ENCODE data around the gene IGFALS.

Gene IGFALS

GRCh38 chr16:1788708-1789100 is 4.8 kb downstream of the IGFALS start:
- no peaks in the 10 kb centered on the region for H3K27me3 Mint-ChIP-seq
- peaks cover 6 to 21% of the 10 kb centered on the region in 2 donors for H3K4me1 Mint-ChIP-seq
- ATAC-seq (replicated peaks) (no peak), DNase-seq (no peak)
- no peak overlapping the region for H3K27ac Mint-ChIP-seq
- H3K9me3 Mint-ChIP-seq, result no peaks in the 10 kb centered on the region
- H3K36me3 Mint-ChIP-seq, result peaks cover 16 to 24% of the 10 kb centered on the region in 2 donors
- H3K4me3 Mint-ChIP-seq, result no peak overlapping the region

- DNase-seq (no peak), ATAC-seq (replicated peaks) (no peak)
- H3K4me3 Mint-ChIP-seq, result no peak overlapping the region
- H3K36me3 Mint-ChIP-seq, result peaks cover 16 to 24% of the 10 kb centered on the region in 2 donors
- no peaks in the 10 kb centered on the region for H3K9me3 Mint-ChIP-seq
- no peak overlapping the region for H3K27ac Mint-ChIP-seq
- H3K27me3 Mint-ChIP-seq, result no peaks in the 10 kb centered on the region
- peaks cover 6 to 23% of the 10 kb centered on the region in 2 donors for H3K4me1 Mint-ChIP-seq
Observed at GRCh38 chr16:1788095-1788707, 5.3 kb downstream of the IGFALS start.

GRCh38 chr16:1787322-1788094 is 6.0 kb downstream of the IGFALS start:
- no peak overlapping the region for H3K27ac Mint-ChIP-seq
- ATAC-seq (replicated peaks) (no peak), DNase-seq (no peak)
- no peaks in the 10 kb centered on the region for H3K9me3 Mint-ChIP-seq
- peaks cover 16 to 23% of the 10 kb centered on the region in 2 donors for H3K36me3 Mint-ChIP-seq
- H3K4me1 Mint-ChIP-seq, result peaks cover 6 to 23% of the 10 kb centered on the region in 2 donors
- H3K4me3 Mint-ChIP-seq, result no peak overlapping the region
- H3K27me3 Mint-ChIP-seq, result no peaks in the 10 kb centered on the region

GRCh38 chr16:1787056-1787321 is 6.5 kb downstream of the IGFALS start:
- ATAC-seq (replicated peaks), result no peak
- Mint-ChIP-seq H3K27me3 (no peaks in the 10 kb centered on the region), H3K4me3 (no peak overlapping the region)

GRCh38 chr16:1786242-1787055 is 7.1 kb downstream of the IGFALS start:
- Mint-ChIP-seq H3K36me3 (peaks cover 20 to 26% of the 10 kb centered on the region in 2 donors), H3K4me3 (no peak overlapping the region), H3K4me1 (peaks cover 11 to 29% of the 10 kb centered on the region in 2 donors), H3K27me3 (no peaks in the 10 kb centered on the region), H3K27ac (no peak overlapping the region), H3K9me3 (no peaks in the 10 kb centered on the region)
- ATAC-seq (replicated peaks) (no peak), DNase-seq (no peak)

More at GRCh38 chr16:1787056-1787321, 6.5 kb downstream of the IGFALS start:
- peaks cover 16 to 22% of the 10 kb centered on the region in 2 donors for H3K36me3 Mint-ChIP-seq
- H3K9me3 Mint-ChIP-seq, result no peaks in the 10 kb centered on the region
- peaks cover 6 to 24% of the 10 kb centered on the region in 2 donors for H3K4me1 Mint-ChIP-seq
- no peak overlapping the region for H3K27ac Mint-ChIP-seq
- no peak for DNase-seq

GRCh38 chr16:1785846-1786170 is 7.7 kb downstream of the IGFALS start:
- Mint-ChIP-seq H3K4me3 (no peak overlapping the region), H3K27ac (no peak overlapping the region)

DNA sequence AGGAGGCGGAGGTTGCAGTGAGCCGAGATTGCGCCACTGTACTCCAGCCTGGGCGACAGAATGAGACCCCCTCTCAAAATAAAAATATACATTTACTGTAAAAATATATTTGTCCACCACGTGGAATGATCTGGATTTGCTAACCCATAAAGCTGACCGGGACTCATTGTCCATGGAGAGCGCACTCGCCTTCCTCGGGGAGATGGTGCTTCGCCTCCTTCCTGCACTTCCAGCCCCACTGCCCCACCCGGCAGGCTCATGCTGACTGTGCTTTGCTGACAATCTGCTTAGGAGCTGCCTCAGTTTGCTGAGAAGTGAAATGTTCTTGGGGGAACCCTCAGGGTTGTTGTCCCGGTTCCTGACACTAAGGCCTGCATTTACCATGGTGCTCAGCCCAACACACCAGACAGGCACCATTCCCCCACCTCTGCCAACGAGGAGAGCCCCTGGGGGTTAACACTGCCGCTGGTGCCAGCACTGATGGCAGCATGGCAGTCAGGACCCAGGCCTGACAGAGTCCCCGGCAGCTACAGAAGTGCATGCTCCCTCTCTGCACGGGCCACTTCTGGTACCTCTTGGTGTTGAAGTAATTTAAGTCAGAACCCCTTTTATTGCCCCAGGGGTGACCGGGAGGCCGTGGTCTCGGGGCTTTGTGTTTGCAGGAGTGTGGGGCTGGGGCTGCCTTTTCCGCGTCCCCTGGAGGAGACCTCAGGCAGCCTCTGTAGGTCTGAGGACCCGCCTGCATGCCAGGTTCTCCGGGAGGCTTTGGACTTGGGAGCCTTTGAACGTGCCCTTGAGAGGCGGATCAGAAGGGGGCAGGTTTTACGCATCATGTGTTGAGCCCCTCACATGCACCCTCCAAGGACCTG is 8.3 kb downstream of the IGFALS start:
- no peaks in the 10 kb centered on the region for H3K9me3 Mint-ChIP-seq
- H3K27ac Mint-ChIP-seq, result peak overlapping the region; percentile 67
- DNase-seq (no peak), ATAC-seq (replicated peaks) (no peak)
- no peaks in the 10 kb centered on the region for H3K27me3 Mint-ChIP-seq
- H3K4me1 Mint-ChIP-seq, result peaks cover 14 to 38% of the 10 kb centered on the region in 2 donors
- H3K36me3 Mint-ChIP-seq, result peaks cover 18 to 20% of the 10 kb centered on the region in 2 donors
- H3K4me3 Mint-ChIP-seq, result peak overlapping the region; percentile 60 to 64

More at GRCh38 chr16:1785846-1786170, 7.7 kb downstream of the IGFALS start:
- H3K4me1 Mint-ChIP-seq, result peaks cover 14 to 35% of the 10 kb centered on the region in 2 donors
- no peaks in the 10 kb centered on the region for H3K27me3 Mint-ChIP-seq
- peaks cover 20 to 24% of the 10 kb centered on the region in 2 donors for H3K36me3 Mint-ChIP-seq
- no peaks in the 10 kb centered on the region for H3K9me3 Mint-ChIP-seq
- no peak for DNase-seq
- ATAC-seq (replicated peaks), result no peak

DNA sequence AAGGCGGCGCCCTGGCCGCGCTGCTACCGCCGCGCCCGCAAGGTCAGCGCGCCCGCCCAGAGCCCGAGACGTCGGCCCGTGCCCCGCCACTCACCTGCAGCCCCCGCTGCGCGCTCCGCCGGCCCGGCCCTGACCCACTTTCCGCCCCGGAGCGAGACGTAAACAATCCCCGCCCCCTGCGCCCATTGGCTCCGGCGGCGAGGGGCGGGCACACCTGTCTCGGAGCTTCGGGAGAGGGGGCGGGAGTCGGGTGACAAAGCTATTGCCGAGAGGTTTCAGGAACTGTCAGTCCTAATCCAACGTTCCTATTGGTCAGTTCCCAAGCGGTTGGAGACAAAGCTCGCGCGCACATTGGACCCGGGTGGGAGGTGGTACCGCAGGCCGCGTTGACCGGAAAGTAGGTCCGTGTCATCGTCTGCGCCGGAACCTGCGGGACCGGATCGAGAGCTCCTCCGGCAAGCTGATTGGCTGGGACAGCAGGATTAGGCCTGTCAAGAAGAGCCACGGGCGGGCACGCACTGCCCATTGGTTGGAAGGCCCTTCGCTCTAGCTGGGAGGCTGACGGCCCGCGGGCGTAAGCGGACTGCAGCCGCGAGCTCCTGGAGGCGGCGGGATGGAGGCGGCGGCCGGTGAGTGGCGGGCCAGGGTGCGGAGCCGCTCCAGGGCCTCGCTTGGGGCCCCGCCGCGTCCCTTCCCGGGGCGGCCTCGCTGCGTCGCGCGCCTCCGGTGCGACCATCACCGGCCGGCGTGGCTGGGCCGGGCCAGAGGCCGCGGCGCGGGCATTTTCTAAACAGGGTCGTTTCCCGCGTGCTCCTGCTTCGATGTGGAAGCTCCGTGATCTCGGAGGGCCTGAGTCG is 10.9 kb downstream of the IGFALS start, which contains the start of the genes NUBP2 and SPSB3:
TSS of gene NUBP2 (plus strand) at position 553 of the 857 bp plus-strand sequence. CDS start at position 614, 61 bp downstream.
TSS of gene SPSB3 (minus strand) at position 164 of the 857 bp plus-strand sequence. CDS start 1,088 bp downstream, outside the sequence.
- Mint-ChIP-seq H3K36me3 (peaks cover 13 to 14% of the 10 kb centered on the region in 2 donors), H3K27ac (peak within 1 kb of the TSS; percentile 94), H3K9me3 (no peaks in the 10 kb centered on the region), H3K4me3 (peak within 1 kb of the TSS; percentile 89 to 96), H3K27me3 (no peaks in the 10 kb centered on the region), H3K4me1 (peaks cover 15 to 39% of the 10 kb centered on the region in 2 donors)
- DNase-seq, result peak; percentile 100
- ATAC-seq (replicated peaks), result peak; percentile 90 to 92

DNA sequence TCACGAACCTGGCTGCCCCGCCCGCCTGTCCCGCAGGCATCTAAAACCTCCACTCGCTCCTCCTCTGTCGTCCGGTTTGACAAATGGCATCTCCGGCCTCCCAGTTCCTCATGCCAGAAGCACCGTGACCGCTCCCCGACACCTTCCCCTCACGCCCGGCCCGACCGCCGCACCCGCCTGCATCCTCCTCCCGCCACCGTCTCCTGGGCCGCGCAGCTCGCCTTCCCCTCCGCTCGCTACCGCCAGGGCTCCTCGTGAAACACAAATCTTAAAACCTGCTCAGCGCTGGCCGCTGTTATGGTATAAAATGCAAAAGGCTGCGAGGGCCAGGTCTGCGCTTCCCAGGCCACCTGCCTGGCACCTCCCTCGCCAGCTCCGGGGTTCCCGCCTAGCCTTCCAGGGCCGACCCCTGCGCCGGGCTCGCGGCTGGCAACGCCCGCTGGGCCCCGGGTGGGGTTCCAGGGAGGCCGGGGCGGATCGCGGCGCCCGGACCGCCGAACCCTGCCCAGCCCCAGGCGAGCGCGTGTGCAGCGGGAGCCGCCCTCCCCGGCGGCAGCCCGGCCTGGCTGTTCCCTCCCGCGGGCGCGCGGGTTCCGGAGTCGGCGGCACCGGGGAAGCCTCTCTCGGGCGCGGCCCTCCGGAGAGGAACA is 11.6 kb downstream of the IGFALS start:
- peaks cover 15 to 39% of the 10 kb centered on the region in 2 donors for H3K4me1 Mint-ChIP-seq
- no peak for DNase-seq
- H3K4me3 Mint-ChIP-seq, result peak overlapping the region; percentile 88 to 96
- peak overlapping the region; percentile 94 for H3K27ac Mint-ChIP-seq
- no peaks in the 10 kb centered on the region for H3K9me3 Mint-ChIP-seq
- no peaks in the 10 kb centered on the region for H3K27me3 Mint-ChIP-seq
- ATAC-seq (replicated peaks), result peak; percentile 16 to 29
- peaks cover 9 to 14% of the 10 kb centered on the region in 2 donors for H3K36me3 Mint-ChIP-seq

DNA sequence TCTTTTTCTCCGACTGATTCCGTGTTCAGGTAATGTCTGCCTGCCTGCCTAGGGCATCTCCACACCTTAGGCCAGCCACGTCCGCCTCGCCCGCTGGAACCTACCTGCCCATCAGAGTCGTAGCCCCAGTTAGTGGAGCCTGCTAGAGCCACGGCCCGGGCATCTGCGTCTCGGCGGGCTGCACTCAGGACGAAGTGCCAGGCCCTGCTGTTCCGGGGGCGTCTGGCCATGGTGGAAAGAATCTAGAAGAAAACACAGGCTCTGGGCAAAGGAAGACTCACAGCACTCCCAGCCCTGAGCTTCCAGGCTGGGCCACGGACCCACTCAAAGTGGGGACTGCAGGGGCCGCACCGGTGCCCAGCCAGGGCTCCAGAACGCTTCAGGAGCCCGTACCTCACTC is 12.3 kb downstream of the IGFALS start:
- Mint-ChIP-seq H3K4me1 (peaks cover 15 to 39% of the 10 kb centered on the region in 2 donors), H3K9me3 (no peaks in the 10 kb centered on the region), H3K27me3 (no peaks in the 10 kb centered on the region), H3K4me3 (peak overlapping the region; percentile 88 to 96), H3K36me3 (peaks cover 9 to 14% of the 10 kb centered on the region in 2 donors), H3K27ac (peak overlapping the region; percentile 94)
- no peak for ATAC-seq (replicated peaks)
- DNase-seq, result no peak

DNA sequence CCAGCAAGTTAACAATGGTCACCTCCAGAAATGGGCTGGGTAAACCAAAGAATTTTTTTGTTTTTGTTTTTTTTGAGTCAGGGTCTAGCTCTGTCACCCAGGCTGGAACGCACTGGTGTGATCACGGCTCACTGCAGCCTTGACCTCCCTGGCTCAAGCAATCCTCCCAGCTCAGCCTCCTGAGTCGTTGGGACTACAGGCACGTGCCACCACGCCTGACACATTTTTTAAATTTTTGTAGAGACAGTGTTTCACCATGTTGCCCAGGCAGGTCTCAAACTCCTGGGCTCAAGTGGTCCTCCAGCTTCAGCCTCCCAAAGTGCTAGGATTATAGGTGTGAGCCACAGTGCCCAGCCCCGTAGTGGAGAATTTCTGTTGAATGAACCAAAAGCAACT is 12.8 kb downstream of the IGFALS start:
- Mint-ChIP-seq H3K36me3 (peaks cover 13 to 14% of the 10 kb centered on the region in 2 donors), H3K27me3 (no peaks in the 10 kb centered on the region), H3K27ac (no peak overlapping the region), H3K4me1 (peaks cover 15 to 37% of the 10 kb centered on the region in 2 donors), H3K9me3 (no peaks in the 10 kb centered on the region), H3K4me3 (no peak overlapping the region)
- DNase-seq, result no peak
- ATAC-seq (replicated peaks), result no peak

GRCh38 chr16:1779741-1780676 is 13.5 kb downstream of the IGFALS start:
- peak overlapping the region; percentile 4 to 19 for H3K4me3 Mint-ChIP-seq
- no peaks in the 10 kb centered on the region for H3K9me3 Mint-ChIP-seq
- DNase-seq (no peak), ATAC-seq (replicated peaks) (no peak)
- peak overlapping the region; percentile 86 for H3K27ac Mint-ChIP-seq
- no peaks in the 10 kb centered on the region for H3K27me3 Mint-ChIP-seq
- H3K36me3 Mint-ChIP-seq, result peaks cover 9 to 12% of the 10 kb centered on the region in 2 donors
- peaks cover 12 to 33% of the 10 kb centered on the region in 2 donors for H3K4me1 Mint-ChIP-seq
